Peyer's patch (tissue), 4 donors: ENCODE measurements around the gene DRGX. TPM values are rescaled to one million over a fixed set of nuclear protein-coding genes. Genes with fewer than 3 reads are reported as not detected.

Source experiments
- DNase-seq, 3 donors: peaks; one replicate each; pipeline ENCODE4 v3.0.0-alpha.2; 2017 to 2019
- H3K27ac ChIP-seq, 4 donors: fragments of 200-600 bp; sonication (generic); one replicate each; pipeline ENCODE4 v1.5.1; 2016 to 2019
- H3K27me3 ChIP-seq, 2 donors: fragments of 200-600 bp; sonication (generic); one replicate each; pipeline ENCODE4 v1.5.1; 2019
- H3K36me3 ChIP-seq, 3 donors: fragments of 200-600 bp; sonication (generic); one replicate each; pipeline ENCODE4 v1.5.1; 2016 to 2019
- H3K4me1 ChIP-seq, 4 donors: fragments of 200-600 bp; sonication (generic); one replicate each; pipeline ENCODE4 v1.5.1; 2016 to 2019
- H3K4me3 ChIP-seq, 4 donors: fragments of 200-600 bp; sonication (generic); 1 replicate in 3 of 4; 2 replicates in 1 of 4; pipeline ENCODE4 v1.5.1; 2016 to 2019; ENCODE audit warnings: mild to moderate bottlenecking in 1 of 4
- H3K9me3 ChIP-seq, 4 donors: fragments of 200-600 bp; sonication (generic); one replicate each; pipeline ENCODE4 v1.5.1; 2016 to 2019; ENCODE audit warnings: mild to moderate bottlenecking in 1 of 4
- POLR2A ChIP-seq, 2 donors: fragments of 450-650 bp; IDR thresholded peaks; one replicate each; pipeline ENCODE4 v1.5.1; 2017; ENCODE audit warnings: antibody characterized with exemption in 2 of 2, mild to moderate bottlenecking in 2 of 2, moderate library complexity in 2 of 2
- total RNA-seq, 4 donors: library from RNA; depleted of rRNA; stranded (reverse); fragments of >200 nt; gene quantifications; one replicate each; pipeline ENCODE4 v1.1.0, GENCODE V29; 2016
- TF ChIP-seq, protein P1 (sequence below), 6 experiments: fragments of 450-650 bp in 4 of 6; fragments of 200-600 bp in 2 of 6; sonication (generic) in 1 of 6; IDR thresholded peaks; one replicate each; pipeline ENCODE4 v1.5.1; 2017 to 2019; ENCODE audit warnings: antibody characterized with exemption in 6 of 6, mild to moderate bottlenecking in 3 of 6, moderate library complexity in 1 of 6

DRGX gene
- total RNA-seq = not detected

GRCh38 chr10:49395741-49396665 is at the start of gene DRGX:
TSS of gene DRGX (minus strand) at chr10:49396089. CDS start at chr10:49395440, 649 bp downstream.
- H3K27me3 ChIP-seq = peaks cover 0 to 54% of the 10 kb centered on the region in 2 donors

DNA sequence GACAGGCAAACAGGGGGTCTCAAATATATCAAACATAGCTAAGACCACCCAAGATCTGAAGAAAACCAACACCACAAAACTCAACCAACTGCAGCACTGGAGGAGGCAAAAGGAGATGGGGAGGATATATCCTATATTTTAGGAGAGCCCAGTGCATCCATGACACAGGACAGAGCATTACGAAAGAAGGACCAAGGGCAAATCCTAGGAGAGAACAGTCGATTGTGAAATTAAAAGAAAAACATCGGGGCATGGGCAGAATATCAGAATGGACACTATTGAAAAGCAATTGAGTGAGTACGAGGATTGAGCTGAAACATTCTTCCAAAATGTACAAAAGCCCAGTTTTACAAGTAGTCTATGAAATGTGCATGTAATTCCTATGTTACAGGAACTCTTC is 48.5 kb upstream of the DRGX start:
- DNase-seq = no peak
- Histone ChIP-seq H3K36me3 (no peaks in the 10 kb centered on the region), H3K9me3 (no peaks in the 10 kb centered on the region), H3K27me3 (no peaks in the 10 kb centered on the region), H3K27ac (no peak overlapping the region), H3K4me1 (no peaks in the 10 kb centered on the region), H3K4me3 (no peak overlapping the region)
- no peak for TF ChIP-seq POLR2A (IDR thresholded peaks at IDR 0.05)
- TF ChIP-seq, protein P1, sequence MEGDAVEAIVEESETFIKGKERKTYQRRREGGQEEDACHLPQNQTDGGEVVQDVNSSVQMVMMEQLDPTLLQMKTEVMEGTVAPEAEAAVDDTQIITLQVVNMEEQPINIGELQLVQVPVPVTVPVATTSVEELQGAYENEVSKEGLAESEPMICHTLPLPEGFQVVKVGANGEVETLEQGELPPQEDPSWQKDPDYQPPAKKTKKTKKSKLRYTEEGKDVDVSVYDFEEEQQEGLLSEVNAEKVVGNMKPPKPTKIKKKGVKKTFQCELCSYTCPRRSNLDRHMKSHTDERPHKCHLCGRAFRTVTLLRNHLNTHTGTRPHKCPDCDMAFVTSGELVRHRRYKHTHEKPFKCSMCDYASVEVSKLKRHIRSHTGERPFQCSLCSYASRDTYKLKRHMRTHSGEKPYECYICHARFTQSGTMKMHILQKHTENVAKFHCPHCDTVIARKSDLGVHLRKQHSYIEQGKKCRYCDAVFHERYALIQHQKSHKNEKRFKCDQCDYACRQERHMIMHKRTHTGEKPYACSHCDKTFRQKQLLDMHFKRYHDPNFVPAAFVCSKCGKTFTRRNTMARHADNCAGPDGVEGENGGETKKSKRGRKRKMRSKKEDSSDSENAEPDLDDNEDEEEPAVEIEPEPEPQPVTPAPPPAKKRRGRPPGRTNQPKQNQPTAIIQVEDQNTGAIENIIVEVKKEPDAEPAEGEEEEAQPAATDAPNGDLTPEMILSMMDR (IDR thresholded peaks at IDR 0.05) = no peak

More at GRCh38 chr10:49395741-49396665, at the start of gene DRGX:
- Histone ChIP-seq H3K9me3 (peaks cover 0 to 5% (median 0%) of the 10 kb centered on the region in 4 donors), H3K4me3 (no peak within 1 kb of the TSS), H3K4me1 (peaks cover 0 to 29% (median 0%) of the 10 kb centered on the region in 4 donors), H3K27ac (no peak within 1 kb of the TSS), H3K36me3 (no peaks in the 10 kb centered on the region)
- TF ChIP-seq, protein P1 (IDR thresholded peaks at IDR 0.05) = no peak
- TF ChIP-seq POLR2A (IDR thresholded peaks at IDR 0.05) = no peak
- no peak for DNase-seq

DNA sequence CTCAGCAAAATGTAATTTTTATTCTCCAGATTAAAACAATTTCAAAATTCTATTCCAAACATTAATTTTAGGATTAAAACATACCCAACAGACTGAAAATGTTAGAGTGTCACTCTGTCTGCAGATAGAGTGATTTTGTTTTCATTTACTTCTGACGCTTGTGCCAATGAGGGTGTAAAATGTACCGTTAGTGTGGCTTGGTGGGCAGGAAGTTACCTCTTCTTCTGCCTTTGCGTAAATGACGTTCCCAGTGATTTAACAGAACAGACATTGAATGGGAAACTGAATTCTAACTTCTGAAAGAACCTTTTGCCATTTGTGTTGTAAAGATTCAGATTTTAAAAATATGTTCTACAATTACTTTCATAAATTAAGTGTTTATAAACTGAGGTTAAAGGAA is 47.0 kb upstream of the DRGX start:
- H3K36me3 ChIP-seq = no peaks in the 10 kb centered on the region
- no peak overlapping the region for H3K27ac ChIP-seq
- H3K4me3 ChIP-seq = no peak overlapping the region
- no peaks in the 10 kb centered on the region for H3K27me3 ChIP-seq
- H3K9me3 ChIP-seq = no peaks in the 10 kb centered on the region
- DNase-seq = no peak
- TF ChIP-seq, protein P1 (IDR thresholded peaks at IDR 0.05) = no peak
- no peak for TF ChIP-seq POLR2A (IDR thresholded peaks at IDR 0.05)
- no peaks in the 10 kb centered on the region for H3K4me1 ChIP-seq

- Histone ChIP-seq H3K27me3 (no peaks in the 10 kb centered on the region), H3K9me3 (no peaks in the 10 kb centered on the region), H3K4me1 (no peaks in the 10 kb centered on the region), H3K4me3 (no peak overlapping the region), H3K36me3 (no peaks in the 10 kb centered on the region), H3K27ac (no peak overlapping the region)
- TF ChIP-seq, protein P1 (IDR thresholded peaks at IDR 0.05) = no peak
- no peak for TF ChIP-seq POLR2A (IDR thresholded peaks at IDR 0.05)
- no peak for DNase-seq
Measured at GRCh38 chr10:49441488-49442476, 45.9 kb upstream of the DRGX start.

DNA sequence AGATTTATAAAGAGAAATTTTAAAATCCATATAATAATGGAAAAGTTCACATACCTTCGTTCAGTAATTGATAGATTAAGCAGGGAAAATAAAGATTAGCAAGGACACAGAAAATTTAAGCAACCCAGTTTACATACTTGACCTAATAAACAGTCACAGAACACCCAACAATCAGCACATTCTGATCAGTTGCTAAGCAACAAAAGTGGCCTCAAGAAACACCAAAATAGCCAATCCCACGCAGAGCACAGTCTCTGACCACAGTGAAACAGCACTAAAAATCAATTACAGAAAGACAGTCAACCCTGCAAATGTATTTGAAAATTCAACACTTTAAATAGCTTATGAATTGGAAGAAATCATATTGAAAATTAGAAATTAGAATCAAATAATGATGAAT is 39.3 kb upstream of the DRGX start:
- Histone ChIP-seq H3K27ac (no peak overlapping the region), H3K27me3 (no peaks in the 10 kb centered on the region), H3K36me3 (no peaks in the 10 kb centered on the region), H3K4me1 (no peaks in the 10 kb centered on the region), H3K4me3 (no peak overlapping the region), H3K9me3 (no peaks in the 10 kb centered on the region)
- DNase-seq = no peak
- TF ChIP-seq, protein P1 (IDR thresholded peaks at IDR 0.05) = no peak
- TF ChIP-seq POLR2A (IDR thresholded peaks at IDR 0.05) = no peak
